Measurements from ENCODE around the gene ERICH4.
"Not testable (repeated sequence)": the region's sequence is repeated elsewhere in the genome, so short reads cannot be mapped to it uniquely, and the experiment has no call there.

Gene ERICH4

GRCh38 chr19:41478171-41478570 lies 35.2 kb downstream of the ERICH4 start:
- no peak for DNase-seq (ENCODE audit: low read depth in 1 of 2, low spot score in 1 of 2)

- no peak for DNase-seq (ENCODE audit: low read depth in 1 of 2, low spot score in 1 of 2)
These were observed 36.2 kb downstream of the ERICH4 start for GRCh38 chr19:41478875-41479756.

DNA sequence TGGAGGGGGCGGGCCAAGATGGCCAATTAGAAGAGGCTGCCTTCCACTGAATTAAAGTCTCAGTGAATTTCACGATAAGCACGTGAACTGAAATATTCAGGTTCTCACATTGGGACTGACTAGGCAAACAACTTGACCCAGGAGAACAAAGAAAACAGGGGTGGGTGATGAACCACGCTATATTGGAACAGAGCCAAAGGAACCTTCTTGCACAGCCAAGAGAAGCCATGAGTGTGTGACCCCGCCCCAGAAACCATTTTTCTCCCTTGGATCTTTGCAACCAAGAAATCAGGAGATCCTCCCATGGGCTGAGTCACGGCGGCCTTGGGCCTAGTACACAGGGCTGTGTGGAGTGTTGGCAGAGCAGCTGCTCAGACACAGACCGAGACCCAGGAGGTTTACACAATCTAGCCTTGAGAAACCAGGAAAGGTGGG lies 36.8 kb downstream of the ERICH4 start:
- DNase-seq (ENCODE audit: low read depth in 1 of 2, low spot score in 1 of 2): no peak

DNA sequence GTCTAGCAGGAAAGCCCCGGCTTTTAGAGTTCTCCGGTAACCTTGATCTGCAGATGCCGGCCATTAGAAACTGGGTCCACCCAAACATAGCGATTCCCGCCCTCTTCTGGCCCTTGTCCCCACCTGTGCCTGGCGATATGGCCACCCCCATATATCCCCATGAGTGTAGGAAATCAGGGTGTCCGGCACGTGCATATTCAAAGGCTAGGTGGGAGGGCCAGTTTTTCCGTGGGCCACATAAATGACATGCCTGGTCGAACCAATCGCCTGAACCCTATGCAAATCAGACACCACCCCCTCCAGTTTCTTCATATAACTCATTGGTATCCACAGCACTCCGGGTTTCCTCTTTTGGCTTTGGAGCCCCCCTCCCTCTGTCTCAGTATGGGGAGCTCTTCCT lies 37.4 kb downstream of the ERICH4 start:
- no peak for DNase-seq (ENCODE audit: low read depth in 1 of 2, low spot score in 1 of 2)

- DNase-seq (ENCODE audit: low read depth in 1 of 2, low spot score in 1 of 2): no peak
These were observed 41.9 kb downstream of the ERICH4 start for GRCh38 chr19:41484822-41485221.

DNA sequence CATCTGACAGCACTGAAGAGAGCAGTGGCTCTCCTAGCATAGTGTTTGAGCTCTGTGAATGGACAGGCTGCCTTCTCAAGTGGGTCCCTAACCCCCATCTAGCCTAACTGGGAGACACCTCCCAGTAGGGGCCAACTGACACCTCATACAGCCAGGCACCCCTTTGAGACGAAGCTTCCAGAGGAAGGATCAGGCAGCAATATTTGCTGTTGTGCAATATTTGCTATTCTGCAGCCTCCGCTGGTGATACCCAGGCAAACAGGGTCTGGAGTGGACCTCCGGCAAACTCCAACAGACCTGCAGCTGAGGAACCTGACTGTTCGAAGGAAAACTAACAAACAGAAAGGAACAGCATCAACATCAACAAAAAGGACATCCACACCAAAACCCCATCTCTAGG lies 44.0 kb downstream of the ERICH4 start:
- DNase-seq (ENCODE audit: low read depth in 1 of 2, low spot score in 1 of 2): not testable (repeated sequence)

DNA sequence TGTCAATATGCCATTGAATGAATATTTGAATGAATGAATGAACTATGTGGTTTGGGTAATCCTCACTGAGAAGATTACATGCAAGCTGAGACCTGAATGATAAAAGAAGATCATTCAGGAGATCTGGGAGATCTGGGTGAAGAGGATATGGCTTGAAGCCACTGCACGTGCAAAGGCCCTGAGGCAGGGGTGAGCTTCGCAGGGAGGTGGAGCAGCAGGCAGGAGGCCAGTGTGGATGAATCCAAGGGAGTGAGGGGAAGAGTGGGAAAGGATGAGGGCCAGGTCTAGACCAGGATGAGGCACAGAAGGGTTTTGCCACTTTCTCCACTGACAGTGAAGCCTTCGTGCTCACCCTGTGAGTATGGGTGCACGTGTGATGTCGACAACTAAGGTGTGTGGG lies 49.9 kb downstream of the ERICH4 start:
- no peak for DNase-seq (ENCODE audit: low read depth in 1 of 2, low spot score in 1 of 2)
